ENCODE data around the gene LYSMD3.

GRCh38 chr5:90549729-90550275, 20.4 kb upstream of the LYSMD3 start:
- TF ChIP-seq, protein P1, sequence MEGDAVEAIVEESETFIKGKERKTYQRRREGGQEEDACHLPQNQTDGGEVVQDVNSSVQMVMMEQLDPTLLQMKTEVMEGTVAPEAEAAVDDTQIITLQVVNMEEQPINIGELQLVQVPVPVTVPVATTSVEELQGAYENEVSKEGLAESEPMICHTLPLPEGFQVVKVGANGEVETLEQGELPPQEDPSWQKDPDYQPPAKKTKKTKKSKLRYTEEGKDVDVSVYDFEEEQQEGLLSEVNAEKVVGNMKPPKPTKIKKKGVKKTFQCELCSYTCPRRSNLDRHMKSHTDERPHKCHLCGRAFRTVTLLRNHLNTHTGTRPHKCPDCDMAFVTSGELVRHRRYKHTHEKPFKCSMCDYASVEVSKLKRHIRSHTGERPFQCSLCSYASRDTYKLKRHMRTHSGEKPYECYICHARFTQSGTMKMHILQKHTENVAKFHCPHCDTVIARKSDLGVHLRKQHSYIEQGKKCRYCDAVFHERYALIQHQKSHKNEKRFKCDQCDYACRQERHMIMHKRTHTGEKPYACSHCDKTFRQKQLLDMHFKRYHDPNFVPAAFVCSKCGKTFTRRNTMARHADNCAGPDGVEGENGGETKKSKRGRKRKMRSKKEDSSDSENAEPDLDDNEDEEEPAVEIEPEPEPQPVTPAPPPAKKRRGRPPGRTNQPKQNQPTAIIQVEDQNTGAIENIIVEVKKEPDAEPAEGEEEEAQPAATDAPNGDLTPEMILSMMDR (conservative IDR thresholded peaks at IDR 0.05; ENCODE audit: low read length), result no peak
- no peak for TF ChIP-seq EZH2phosphoT487 (IDR thresholded peaks at IDR 0.05; ENCODE audit: borderline replicate concordance)
